Measurements from ENCODE around the gene AFF3. TPM values are rescaled to one million over a fixed set of nuclear protein-coding genes. Genes with fewer than 3 reads are reported as not detected.

Gene AFF3
- total and polyA plus RNA-seq, 2 of the 13 experiments (the other 11 are each of a cell fraction or from before 2014, with no cell fraction given): not detected

GRCh38 chr2:100146657-100146960 is 4.2 kb upstream of the AFF3 start (continued):
- TF ChIP-seq TFDP2 (CRISPR knock-in tag; IDR thresholded peaks at IDR 0.05): no peak
- no peak for TF ChIP-seq SIN3A (IDR thresholded peaks at IDR 0.05; ENCODE audit: borderline replicate concordance, low read depth, low read length)
- TF ChIP-seq, protein P1, sequence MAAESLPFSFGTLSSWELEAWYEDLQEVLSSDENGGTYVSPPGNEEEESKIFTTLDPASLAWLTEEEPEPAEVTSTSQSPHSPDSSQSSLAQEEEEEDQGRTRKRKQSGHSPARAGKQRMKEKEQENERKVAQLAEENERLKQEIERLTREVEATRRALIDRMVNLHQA (CRISPR knock-in tag; IDR thresholded peaks at IDR 0.05): no peak
- TF ChIP-seq EED (CRISPR knock-in tag; IDR thresholded peaks at IDR 0.05): no peak

DNA sequence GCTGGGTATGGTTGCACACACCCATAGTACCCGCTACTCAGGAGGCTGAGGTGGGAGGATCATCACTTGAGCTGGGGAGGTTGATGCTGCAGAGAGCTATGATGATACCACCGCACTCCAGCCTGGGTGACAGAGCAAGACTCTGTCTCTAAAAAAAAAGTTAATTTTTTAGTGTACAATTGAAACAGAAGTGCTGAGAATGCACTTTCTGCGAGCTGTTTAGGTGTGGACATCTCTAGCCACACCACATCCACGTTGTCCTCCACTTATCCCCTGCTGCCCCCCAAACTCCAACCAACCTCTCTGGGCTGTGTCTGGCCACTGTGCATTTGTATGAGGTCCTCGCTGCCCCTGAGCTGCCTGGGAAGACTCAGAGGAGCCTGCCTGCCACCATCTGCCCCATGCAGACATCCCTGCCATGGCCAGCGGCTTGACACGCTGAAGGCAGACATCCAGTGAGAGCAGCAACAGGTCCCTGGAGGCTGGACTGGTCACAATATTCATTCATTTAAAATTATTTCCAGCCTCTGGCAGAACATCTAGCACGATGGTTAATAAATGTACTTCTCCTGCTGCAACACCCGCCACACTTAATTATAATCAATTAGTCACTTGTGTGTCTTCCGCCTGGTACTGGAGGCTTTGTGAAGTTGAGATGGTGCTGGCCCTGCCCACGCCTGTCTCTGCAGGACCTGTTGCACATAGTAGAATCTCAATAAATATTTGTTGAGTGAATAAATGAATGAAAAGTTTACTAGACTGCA is 3.7 kb upstream of the AFF3 start:
- 42% methylated on average over 11 of the region's 11 CpGs for WGBS (ENCODE audit: low lambda C conversion rate)
- FAIRE-seq (no peak), ATAC-seq (no peak), DNase-seq (ENCODE audit: low spot score) (no peak)
- H2AFZ ChIP-seq (ENCODE audit: low read length): no peak overlapping the region
- no peak overlapping the region for H3K4me2 ChIP-seq (ENCODE audit: low read depth, low read length)
- no peaks in the 10 kb centered on the region for H3K4me1 ChIP-seq (ENCODE audit: insufficient read depth, low read length)
- no peaks in the 10 kb centered on the region for H3K36me3 ChIP-seq (replicated peaks in 1 of 2; ENCODE audit: control insufficient read depth in 1 of 2, insufficient read depth in 2 of 2, low read length in 2 of 2)
- no peak overlapping the region for H3K9ac ChIP-seq (ENCODE audit: insufficient read depth, low read depth, low read length)
- no peaks in the 10 kb centered on the region for H3K27me3 ChIP-seq (ENCODE audit: control insufficient read depth in 1 of 2, insufficient read depth in 2 of 2, low read length in 2 of 2)
- CTCF ChIA-PET (ENCODE audit: low intra/inter-chr PET ratio, low total read pairs): interaction anchor here (0.6 kb wide), 1 partner anchor 345 kb away, joined by 3 read pairs; no protein-coding TSS in a partner anchor
- H3K9me3 ChIP-seq (ENCODE audit: low read length): no peaks in the 10 kb centered on the region
- intact Hi-C loops (cut with micrococcal nuclease; ENCODE audit: unreplicated experiment): no loop called here
- no TSS peak for BruUV-seq (replicated peaks)
- POLR2A ChIA-PET: no interaction called here
- H3K4me3 ChIP-seq (replicated peaks in 1 of 3; ENCODE audit: insufficient read depth in 1 of 3, low read depth in 2 of 3, low read length in 3 of 3): no peak overlapping the region
- H3K79me2 ChIP-seq (ENCODE audit: insufficient read depth, low read length): no peaks in the 10 kb centered on the region
- in situ Hi-C loops (cut with HindIII; ENCODE audit: extremely low pct_ligation_motif_present, low pct_unique_long_range_greater_than_20kb): no loop called here
- H4K20me1 ChIP-seq (ENCODE audit: insufficient read depth, low read length): no peaks in the 10 kb centered on the region
- no peak for TF ChIP-seq HOXA3 (CRISPR knock-in tag; IDR thresholded peaks at IDR 0.05)
- peak; percentile 64 to 85; a peak in 3 of 4 replicates for TF ChIP-seq MAFK (conservative IDR thresholded peaks at IDR 0.05 in 1 of 2, IDR thresholded peaks at IDR 0.05 in 1 of 2; ENCODE audit: low read length in 2 of 2)
- peak; percentile 72 for TF ChIP-seq MAFF (IDR thresholded peaks at IDR 0.05; ENCODE audit: low read depth, low read length)
- TF ChIP-seq ZFYVE20 (CRISPR knock-in tag; IDR thresholded peaks at IDR 0.05; ENCODE audit: borderline replicate concordance, low read depth): no peak
- H3K27ac ChIP-seq (ENCODE audit: extremely low read length, insufficient read depth, low read length): no peak overlapping the region

Measured in HepG2 (cell line).